ENCODE results near the gene TGFBR1.

The TGFBR1 gene

DNA sequence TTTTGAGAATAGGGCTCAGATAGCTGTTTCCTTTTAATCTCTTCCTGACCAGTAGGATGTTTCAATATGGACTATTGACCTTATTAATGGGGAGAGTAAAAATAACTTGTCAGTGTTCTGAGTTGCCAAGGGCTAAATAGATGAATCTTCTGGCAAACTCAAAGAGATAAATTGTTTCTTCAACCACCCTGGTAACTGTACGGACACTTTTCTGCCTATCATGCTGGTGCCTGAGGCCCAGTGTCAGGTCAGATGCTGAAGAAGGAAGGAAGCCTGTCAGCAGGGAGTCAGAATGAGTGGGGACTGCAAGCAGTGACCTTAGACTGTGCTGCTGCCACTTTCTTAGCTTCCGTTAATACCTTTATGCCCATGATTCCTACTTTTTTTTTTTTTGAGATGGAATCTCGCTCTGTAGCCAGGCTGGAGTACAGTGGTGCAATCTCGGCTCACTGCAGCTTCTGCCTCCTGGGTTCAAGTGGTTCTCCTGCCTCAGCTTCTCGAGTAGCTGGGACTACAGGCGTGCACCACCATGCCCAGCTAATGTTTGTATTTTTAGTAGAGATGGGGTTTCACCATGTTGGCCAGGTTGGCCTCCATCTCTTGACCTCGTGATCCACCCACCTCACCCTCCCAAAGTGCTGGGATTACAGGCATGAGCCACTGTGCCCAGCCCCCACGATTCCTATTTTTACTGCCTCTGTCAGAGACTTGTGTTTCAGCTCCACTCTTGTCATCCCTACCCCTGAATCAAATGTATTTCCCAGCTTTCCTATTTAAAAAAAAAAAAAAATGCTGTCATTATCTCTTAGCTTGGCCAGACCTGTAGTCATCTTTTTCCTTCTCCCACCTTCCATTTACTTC, 33.7 kb downstream of the TGFBR1 start:
- no peak for DNase-seq

DNA sequence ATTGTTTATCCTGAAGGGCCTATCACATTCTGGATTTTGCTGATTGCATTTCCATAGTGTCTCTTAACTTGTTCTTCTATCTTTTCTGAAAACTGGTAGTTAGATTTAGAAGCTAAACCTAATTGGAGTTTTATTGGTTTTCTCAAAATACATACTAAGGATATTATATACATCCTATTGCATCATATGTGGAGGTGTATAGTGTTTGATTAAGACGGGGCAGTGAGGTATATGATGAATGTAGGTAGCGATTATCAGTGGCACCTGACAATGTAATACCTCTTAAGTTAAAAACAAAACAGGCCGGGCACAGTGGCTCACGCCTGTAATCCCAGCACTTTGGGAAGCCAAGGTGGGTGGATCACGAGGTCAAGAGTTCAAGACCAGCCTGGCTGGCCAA, 35.0 kb downstream of the TGFBR1 start:
- no peak for DNase-seq

DNA sequence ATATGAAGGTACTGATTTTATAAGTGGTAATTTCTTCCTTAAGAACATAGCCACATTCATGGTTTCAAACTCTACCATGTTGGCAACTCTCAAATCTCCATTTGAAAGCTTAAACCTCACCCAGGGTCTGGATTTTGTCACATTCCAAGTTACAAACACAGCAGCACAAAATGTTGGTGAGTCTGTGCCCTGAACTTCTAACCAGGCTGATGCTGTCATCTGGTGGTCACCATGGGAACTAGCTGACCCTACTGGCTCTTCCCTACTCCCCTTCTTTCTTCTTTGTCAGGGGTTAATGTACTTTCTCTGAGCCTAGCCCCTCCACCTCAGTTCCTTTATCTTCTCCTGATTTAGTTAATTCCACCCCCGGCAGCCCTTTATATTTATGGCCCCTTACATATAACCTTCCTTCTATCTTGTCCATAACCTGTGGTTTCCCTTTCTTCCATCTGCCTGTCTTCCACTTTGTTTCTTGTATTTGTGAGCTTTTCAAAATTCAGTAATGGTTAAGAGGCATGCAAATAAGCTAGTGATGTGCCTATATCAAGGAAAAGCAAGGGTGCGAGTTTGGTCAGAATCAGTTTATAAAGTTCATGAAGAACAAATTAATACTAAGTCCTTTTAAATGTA, 35.9 kb downstream of the TGFBR1 start:
- peak; percentile 55 for DNase-seq

GRCh38 chr9:99141849-99142248, 36.9 kb downstream of the TGFBR1 start:
- no peak for DNase-seq

- DNase-seq = no peak
Observed at GRCh38 chr9:99142275-99142674, 37.4 kb downstream of the TGFBR1 start.

- no peak for DNase-seq
Observed at GRCh38 chr9:99143655-99144054, 38.7 kb downstream of the TGFBR1 start.

DNA sequence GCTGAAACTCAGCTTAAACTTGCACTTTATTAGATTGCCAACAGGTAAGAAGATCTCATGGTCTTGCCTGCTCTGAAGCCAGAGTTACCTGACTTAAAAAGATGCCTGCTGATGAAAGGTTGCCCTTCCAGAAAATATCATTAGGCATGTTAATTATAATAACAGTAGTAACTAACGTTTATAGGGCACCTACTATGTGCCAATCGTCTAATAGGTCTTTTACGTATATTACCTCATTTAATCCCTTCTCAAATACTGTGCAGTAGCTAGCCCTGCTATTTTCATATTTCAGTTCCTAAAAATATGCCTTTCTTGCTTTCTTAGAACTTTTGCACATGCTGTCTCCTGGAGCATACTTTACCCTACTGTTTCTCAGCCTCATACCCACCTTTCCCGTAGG, 40.1 kb downstream of the TGFBR1 start:
- DNase-seq = no peak

DNA sequence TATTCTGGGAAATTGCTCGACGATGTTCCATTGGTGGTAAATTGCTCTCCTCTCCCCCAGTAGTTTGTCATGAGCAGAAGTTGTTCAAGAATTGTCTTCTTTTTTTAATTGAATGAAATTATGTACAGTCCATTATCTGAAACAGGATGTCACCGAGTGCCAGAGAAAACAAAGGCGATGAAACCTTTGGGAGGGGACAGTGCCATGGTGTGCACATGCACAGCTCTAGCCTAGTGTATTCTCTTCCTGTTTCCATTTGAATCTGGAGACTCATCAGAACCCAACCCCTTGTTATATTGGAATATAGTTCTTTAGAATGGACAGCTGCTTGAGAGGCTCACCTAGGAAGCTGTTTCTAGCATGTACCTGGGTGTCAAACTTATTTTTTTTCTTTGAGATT, 41.7 kb downstream of the TGFBR1 start:
- DNase-seq = no peak

- no peak for DNase-seq
Observed at GRCh38 chr9:99147177-99147576, 42.3 kb downstream of the TGFBR1 start.

- DNase-seq = no peak
Observed at GRCh38 chr9:99150451-99151171, 45.7 kb downstream of the TGFBR1 start.

GRCh38 chr9:99154356-99154755, 49.4 kb downstream of the TGFBR1 start:
- DNase-seq = no peak

DNA sequence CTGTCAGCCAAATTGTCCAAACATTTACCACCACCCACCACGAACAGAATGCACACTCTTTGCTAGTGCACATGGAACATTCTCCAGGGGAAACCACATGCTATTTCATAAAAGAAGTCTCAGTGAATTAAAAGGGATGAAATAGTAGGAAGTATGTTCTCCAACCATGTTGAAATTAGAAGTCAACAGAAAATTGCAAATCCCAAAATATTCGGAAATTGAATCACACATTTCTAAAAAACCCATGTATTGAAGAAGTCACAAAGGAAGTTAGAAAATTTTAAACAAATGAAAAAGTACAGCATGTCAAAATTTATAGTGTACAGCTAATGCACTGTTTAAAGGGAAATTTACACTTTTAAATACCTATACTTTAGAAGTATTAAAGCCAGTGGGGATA, 50.8 kb downstream of the TGFBR1 start:
- DNase-seq = no peak

GRCh38 chr9:99158629-99159028, 53.7 kb downstream of the TGFBR1 start:
- no peak for DNase-seq

DNA sequence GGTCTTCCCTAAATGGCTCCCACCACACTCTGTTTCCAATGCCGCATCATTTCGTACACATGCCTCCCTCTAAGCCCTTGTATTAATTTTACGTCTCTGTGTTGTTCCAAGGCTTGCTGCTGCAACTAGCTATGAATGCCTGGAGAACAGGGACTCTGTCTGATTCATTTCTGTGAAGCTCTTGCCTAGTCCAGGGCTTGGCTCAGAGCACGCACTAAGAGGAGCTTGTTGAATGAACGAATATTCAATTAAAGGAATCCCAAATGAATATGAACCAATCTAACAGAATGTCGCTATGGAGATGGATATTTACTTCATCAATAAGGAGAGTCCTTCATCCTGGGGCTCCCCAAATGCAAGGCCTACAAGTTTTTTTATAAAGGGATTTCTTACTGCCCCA, 55.3 kb downstream of the TGFBR1 start:
- DNase-seq = no peak

DNA sequence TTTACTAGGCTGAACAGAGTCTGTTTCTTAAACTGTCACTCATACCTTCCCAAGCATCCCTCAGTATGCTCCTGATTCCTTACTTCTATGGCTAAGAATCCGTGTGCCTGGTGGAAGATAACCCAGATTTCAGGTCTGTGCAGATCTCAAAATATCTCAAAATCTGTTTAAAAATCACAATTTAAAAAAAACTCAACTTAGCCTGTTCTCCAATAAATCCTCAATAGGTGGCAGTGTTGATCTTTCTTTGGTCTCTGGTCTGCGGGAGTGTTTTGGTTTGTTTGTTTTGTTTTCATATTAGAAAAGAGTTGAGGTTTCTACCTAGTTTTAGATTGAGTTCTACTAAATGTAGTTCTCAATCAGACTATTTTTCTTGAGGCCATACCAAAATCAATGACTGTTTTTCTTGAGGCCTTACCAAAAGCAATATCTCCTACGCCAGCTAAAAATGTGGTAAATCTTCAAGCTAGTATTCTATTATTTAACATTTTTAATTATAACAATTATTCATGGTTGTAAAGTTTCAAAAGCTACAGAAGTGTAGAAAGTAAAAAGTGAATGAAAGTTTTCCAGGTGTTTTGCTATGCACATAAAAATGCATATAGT, 57.9 kb downstream of the TGFBR1 start:
- no peak for DNase-seq

- DNase-seq = no peak
Observed at GRCh38 chr9:99166149-99166548, 61.2 kb downstream of the TGFBR1 start.

GRCh38 chr9:99167119-99167518, 62.2 kb downstream of the TGFBR1 start:
- DNase-seq = no peak

DNA sequence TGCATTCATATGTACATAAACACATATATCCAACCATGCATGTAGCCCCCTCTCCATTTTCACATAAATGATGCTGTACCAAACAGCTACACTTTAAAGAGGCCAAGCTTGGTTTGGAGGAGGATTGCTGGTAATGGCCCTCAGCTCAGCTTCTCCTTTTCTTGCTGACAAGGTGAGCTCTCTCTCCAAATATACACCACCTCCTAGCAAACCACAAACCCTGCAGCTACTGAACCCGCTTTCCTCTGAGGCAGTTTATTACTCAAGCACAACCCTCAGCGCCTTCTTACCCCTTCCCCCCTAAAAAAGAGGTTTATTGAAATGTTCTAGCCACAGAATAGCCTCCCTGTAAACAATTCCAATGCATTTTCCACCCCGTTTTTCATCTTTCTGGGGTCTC, 62.8 kb downstream of the TGFBR1 start:
- no peak for DNase-seq

- DNase-seq = no peak
Observed at GRCh38 chr9:99169086-99169485, 64.2 kb downstream of the TGFBR1 start.

DNA sequence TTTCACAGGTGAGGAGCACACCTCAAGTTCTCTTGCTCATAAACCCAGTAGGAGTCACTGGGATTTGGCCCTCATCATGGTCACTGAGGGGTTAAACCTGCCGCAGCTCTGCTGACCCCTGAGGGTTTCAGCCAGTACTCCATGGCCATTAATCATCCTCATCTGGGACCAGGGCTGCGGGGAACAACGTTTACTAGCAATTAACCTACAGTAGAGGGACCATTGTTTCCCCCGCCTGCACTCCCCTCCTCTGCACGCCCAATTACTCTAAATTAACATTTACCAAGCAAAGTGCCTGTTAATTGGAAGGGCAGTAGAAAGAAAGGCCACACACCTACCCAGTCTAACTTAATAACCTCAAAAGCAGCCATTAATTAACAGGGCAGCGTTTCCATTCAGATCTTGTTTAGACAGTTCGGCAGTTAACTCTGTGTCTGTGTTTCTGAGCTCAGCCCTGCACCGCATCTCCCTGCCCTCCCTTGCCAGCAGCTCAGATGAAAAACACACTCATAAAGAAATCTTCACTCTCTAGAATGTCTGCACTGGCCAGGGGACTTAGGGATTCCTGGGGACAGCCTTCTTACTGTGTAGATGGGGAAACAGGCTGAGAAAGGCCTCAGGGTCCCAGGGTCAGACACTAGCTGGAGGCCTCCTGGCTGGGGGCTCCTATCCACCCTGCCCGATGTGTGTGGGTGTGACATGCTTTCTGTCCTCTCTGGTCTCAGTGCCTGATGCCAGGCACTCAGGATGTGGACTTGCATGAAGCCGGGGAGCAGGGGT, 65.3 kb downstream of the TGFBR1 start:
- DNase-seq = no peak

DNA sequence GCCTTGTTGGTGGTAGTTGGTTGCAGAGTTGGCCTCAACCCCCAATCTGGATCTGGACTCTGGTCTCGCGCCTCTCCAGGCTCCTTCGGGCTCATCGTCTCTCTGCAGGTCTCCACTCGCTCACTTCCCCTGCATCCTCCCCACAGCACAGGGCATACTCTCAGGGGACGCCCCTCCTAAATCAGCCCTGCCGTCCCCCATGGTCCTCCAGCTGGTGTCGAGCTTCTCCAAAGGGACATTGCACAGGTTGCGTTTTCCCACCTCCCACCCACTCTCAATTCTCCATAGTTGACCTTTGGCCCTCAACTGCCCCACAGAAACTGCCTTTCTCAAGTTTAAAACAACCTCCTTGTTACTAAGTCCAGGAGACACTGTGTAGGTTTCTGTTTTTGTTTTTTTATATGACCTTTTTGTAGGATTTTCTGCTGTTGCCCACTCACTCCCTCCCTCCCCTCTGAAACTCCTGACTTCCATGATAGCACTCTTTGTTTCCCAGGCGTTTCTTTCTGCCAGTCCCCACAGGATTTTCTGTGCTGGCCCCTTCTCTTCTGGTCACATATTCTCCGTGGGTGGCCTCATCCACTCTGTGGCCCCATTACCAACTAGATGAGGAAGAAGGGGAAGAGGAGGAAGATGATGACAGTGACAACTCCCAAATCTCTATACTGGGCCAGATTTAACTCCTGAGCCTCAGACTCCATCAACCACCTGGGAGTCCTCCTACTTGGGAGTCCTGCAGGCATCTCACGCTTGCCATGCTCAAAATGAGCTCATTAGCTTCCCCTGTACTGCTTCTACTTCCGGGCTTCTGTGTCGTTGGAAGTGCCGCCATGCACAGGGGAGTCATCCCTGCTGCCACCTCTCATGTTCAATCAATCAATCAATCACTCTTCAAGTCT, 66.6 kb downstream of the TGFBR1 start:
- no peak for DNase-seq
